DOHH2 (cell line): ENCODE results near the gene MYBPC2.

Experiments
- H3F3A ChIP-seq: fragments of 200-600 bp; sonication (generic), shearing (Covaris generic); 2 replicates; pipeline ENCODE4 v1.6.0; 2016; ENCODE audit warnings: antibody characterized with exemption, mild to moderate bottlenecking; ENCODE audit not compliant: control insufficient read depth, insufficient read depth
- H3K27ac ChIP-seq: fragments of 200-600 bp; sonication (generic); 2 replicates; pipeline ENCODE4 v1.5.1; 2014; ENCODE audit warnings: low read depth, mild to moderate bottlenecking, low read length, moderate library complexity
- H3K27me3 ChIP-seq: fragments of 200-600 bp; sonication (generic); 2 replicates; pipeline ENCODE4 v1.6.1; 2014; ENCODE audit warnings: mild to moderate bottlenecking, low read length, mixed read lengths; ENCODE audit not compliant: control insufficient read depth
- H3K36me3 ChIP-seq: fragments of 200-600 bp; sonication (generic); 2 replicates; pipeline ENCODE4 v1.6.1; 2014; ENCODE audit warnings: mild to moderate bottlenecking, low read length, moderate library complexity, mixed read lengths; ENCODE audit not compliant: control insufficient read depth
- H3K4me1 ChIP-seq: fragments of 200-600 bp; sonication (generic); 2 replicates; pipeline ENCODE4 v1.6.1; 2014; ENCODE audit warnings: mild to moderate bottlenecking, low read length, mixed read lengths; ENCODE audit not compliant: control insufficient read depth
- H3K4me2 ChIP-seq: fragments of 200-600 bp; sonication (generic); 2 replicates; pipeline ENCODE4 v1.6.0; 2014; ENCODE audit warnings: mild to moderate bottlenecking, low read length, moderate library complexity
- H3K4me3 ChIP-seq: fragments of 200-600 bp; sonication (generic); 2 replicates; pipeline ENCODE4 v1.5.1; 2014; ENCODE audit warnings: mild to moderate bottlenecking, low read length, mixed read lengths
- H3K79me2 ChIP-seq: fragments of 200-600 bp; sonication (generic); 2 replicates; pipeline ENCODE4 v1.6.1; 2014; ENCODE audit warnings: mild to moderate bottlenecking, low read length, mixed read lengths; ENCODE audit not compliant: control insufficient read depth
- H3K9me2 ChIP-seq: fragments of 200-600 bp; sonication (generic); replicated peaks from 2 replicates; pipeline ENCODE4 v1.6.1; 2014; ENCODE audit warnings: mild to moderate bottlenecking, low read length, mixed read lengths; ENCODE audit not compliant: control insufficient read depth
- H3K9me3 ChIP-seq: fragments of 200-600 bp; sonication (generic); 2 replicates; pipeline ENCODE4 v1.6.1; 2014; ENCODE audit warnings: antibody characterized with exemption, low read length, mixed read lengths; ENCODE audit not compliant: control insufficient read depth, insufficient read depth
- H4K20me1 ChIP-seq: fragments of 200-600 bp; sonication (generic); 2 replicates; pipeline ENCODE4 v1.6.0; 2014; ENCODE audit warnings: low read depth, mild to moderate bottlenecking, antibody characterized with exemption, low read length, moderate library complexity; ENCODE audit not compliant: control insufficient read depth, insufficient read depth
- CTCF ChIP-seq: fragments of 200-600 bp; sonication (generic); IDR thresholded peaks from one replicate; pipeline ENCODE4 v1.5.1; 2014; ENCODE audit warnings: antibody characterized with exemption, mild to moderate bottlenecking, low read depth, low read length; ENCODE audit not compliant: poor library complexity, severe bottlenecking
- EZH2phosphoT487 ChIP-seq: fragments of 200-600 bp; sonication (generic); IDR thresholded peaks from 2 replicates; pipeline ENCODE4 v1.6.1; 2017; ENCODE audit warnings: borderline replicate concordance, mild to moderate bottlenecking, antibody characterized with exemption, low read length, moderate library complexity, mixed read lengths

Gene MYBPC2

GRCh38 chr19:50455992-50456391 lies 23.3 kb downstream of the MYBPC2 start:
- H3K4me1 ChIP-seq = peaks cover 21% of the 10 kb centered on the region
- no peak overlapping the region for H3K4me3 ChIP-seq
- no peak overlapping the region for H3K4me2 ChIP-seq
- H3K27ac ChIP-seq = no peak overlapping the region
- H3K79me2 ChIP-seq = no peaks in the 10 kb centered on the region
- no peaks in the 10 kb centered on the region for H3K9me2 ChIP-seq
- no peaks in the 10 kb centered on the region for H4K20me1 ChIP-seq
- H3K9me3 ChIP-seq = no peaks in the 10 kb centered on the region
- TF ChIP-seq CTCF (no peak), EZH2phosphoT487 (no peak)
- H3K27me3 ChIP-seq = no peaks in the 10 kb centered on the region
- H3K36me3 ChIP-seq = peaks cover 40% of the 10 kb centered on the region
- H3F3A ChIP-seq = peaks cover 13% of the 10 kb centered on the region

- H4K20me1 ChIP-seq = no peaks in the 10 kb centered on the region
- TF ChIP-seq EZH2phosphoT487 (no peak), CTCF (no peak)
- no peaks in the 10 kb centered on the region for H3K9me2 ChIP-seq
- H3K9me3 ChIP-seq = no peaks in the 10 kb centered on the region
- H3F3A ChIP-seq = peaks cover 14% of the 10 kb centered on the region
- H3K4me2 ChIP-seq = no peak overlapping the region
- no peaks in the 10 kb centered on the region for H3K79me2 ChIP-seq
- H3K27me3 ChIP-seq = no peaks in the 10 kb centered on the region
- peaks cover 27% of the 10 kb centered on the region for H3K4me1 ChIP-seq
- H3K27ac ChIP-seq = no peak overlapping the region
- H3K36me3 ChIP-seq = peaks cover 39% of the 10 kb centered on the region
- H3K4me3 ChIP-seq = no peak overlapping the region
These were observed 24.6 kb downstream of the MYBPC2 start for GRCh38 chr19:50457300-50457699.

GRCh38 chr19:50458396-50459066 lies 25.8 kb downstream of the MYBPC2 start:
- TF ChIP-seq CTCF (no peak), EZH2phosphoT487 (no peak)
- Histone ChIP-seq H4K20me1 (no peaks in the 10 kb centered on the region), H3F3A (peaks cover 14% of the 10 kb centered on the region), H3K4me2 (no peak overlapping the region), H3K27ac (no peak overlapping the region), H3K36me3 (peaks cover 46% of the 10 kb centered on the region), H3K9me2 (no peaks in the 10 kb centered on the region), H3K4me3 (no peak overlapping the region), H3K79me2 (no peaks in the 10 kb centered on the region), H3K4me1 (peaks cover 27% of the 10 kb centered on the region), H3K27me3 (no peaks in the 10 kb centered on the region), H3K9me3 (no peaks in the 10 kb centered on the region)
